ENCODE measurements around the gene PIANP.
"Not testable (repeated sequence)": the region's sequence is repeated elsewhere in the genome, so short reads cannot be mapped to it uniquely, and the experiment has no call there.

DNA sequence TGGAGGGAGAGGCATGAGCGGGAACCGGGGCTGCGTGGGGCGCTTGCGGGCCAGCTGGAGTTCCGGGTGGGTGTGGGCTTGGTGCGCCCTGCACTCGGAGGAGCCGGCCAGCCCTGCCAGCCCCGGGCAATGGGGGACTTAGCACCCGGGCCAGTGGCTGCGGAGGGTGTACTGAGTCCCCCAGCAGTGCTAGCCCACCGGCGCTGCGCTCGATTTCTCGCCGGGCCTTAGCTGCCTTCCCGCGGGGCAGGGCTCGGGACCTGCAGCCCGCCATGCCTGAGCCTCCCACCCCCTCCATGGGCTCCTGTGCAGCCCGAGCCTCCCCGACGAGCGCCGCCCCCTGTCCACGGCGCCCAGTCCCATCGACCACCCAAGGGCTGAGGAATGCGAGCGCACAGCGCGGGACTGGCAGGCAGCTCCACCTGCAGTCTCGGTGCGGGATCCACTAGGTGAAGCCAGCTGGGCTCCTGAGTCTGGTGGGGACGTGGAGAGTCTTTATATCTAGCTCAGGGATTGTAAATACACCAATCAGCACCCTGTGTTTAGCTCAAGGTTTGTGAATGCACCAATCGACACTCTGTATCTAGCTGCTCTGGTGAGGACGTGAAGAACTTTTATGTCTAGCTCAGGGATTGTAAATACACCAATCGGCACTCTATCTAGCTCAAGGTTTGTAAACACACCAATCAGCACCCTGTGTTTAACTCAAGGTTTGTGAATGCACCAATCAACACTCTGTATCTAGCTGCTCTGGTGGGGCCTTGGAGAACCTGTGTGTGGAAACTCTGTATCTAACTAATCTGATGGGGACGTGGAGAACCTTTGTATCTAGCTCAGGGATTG, 15.6 kb upstream of the PIANP start:
- TF ChIP-seq, protein P1, sequence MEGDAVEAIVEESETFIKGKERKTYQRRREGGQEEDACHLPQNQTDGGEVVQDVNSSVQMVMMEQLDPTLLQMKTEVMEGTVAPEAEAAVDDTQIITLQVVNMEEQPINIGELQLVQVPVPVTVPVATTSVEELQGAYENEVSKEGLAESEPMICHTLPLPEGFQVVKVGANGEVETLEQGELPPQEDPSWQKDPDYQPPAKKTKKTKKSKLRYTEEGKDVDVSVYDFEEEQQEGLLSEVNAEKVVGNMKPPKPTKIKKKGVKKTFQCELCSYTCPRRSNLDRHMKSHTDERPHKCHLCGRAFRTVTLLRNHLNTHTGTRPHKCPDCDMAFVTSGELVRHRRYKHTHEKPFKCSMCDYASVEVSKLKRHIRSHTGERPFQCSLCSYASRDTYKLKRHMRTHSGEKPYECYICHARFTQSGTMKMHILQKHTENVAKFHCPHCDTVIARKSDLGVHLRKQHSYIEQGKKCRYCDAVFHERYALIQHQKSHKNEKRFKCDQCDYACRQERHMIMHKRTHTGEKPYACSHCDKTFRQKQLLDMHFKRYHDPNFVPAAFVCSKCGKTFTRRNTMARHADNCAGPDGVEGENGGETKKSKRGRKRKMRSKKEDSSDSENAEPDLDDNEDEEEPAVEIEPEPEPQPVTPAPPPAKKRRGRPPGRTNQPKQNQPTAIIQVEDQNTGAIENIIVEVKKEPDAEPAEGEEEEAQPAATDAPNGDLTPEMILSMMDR (IDR thresholded peaks at IDR 0.05; ENCODE audit: low read depth, low read length) = not testable (repeated sequence)
- not testable (repeated sequence) for TF ChIP-seq POLR2A (IDR thresholded peaks at IDR 0.05; ENCODE audit: extremely low read depth, insufficient read length); MAX (IDR thresholded peaks at IDR 0.05; ENCODE audit: low read depth, low read length); MYC (IDR thresholded peaks at IDR 0.05; ENCODE audit: low read depth, low read length)
